ENCODE measurements around the gene ATP7B.
A peak's percentile ranks its signal among the peaks of the same experiment; 100 is the strongest.

ATP7B gene

DNA sequence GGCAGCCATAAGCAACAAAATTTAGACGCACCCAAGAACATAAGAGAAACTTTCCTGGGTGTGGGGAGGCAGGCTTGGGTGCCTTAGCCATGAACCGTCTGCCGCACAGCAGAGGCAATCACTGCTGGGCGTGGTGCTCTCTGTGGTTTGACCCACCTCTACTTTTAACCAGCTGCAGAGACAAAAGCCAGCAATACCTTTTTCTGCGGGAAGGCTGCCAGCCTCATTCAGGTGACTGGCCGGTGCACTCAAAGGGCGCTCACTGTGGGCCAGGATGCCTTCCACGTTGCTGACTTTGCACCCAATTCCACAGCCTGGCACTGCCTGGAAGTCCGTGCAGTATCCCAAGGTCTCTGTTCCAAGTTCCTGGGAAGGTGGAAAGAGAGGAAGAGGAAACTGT lies 69.1 kb downstream of the ATP7B start:
- DNase-seq: peak; percentile 48

DNA sequence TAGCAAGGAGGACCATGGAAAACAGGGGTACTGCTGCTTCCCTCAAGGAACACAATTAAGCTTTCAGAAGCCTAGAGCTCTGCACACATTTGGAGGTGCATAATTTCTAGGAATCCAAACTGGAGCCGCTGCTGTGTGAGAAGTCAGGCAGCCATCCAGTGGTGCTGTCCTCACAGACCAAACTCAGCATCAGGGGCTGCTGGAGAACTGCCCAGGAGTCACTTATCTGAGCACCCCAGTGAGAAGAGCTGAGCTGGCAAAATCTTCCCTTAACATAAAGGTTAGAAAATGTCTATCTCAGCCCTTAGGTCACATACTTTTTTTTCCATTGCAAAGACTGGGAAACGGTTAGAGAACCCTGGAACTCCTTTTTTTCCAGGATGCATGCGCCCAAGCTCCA lies 72.8 kb downstream of the ATP7B start:
- peak; percentile 10 for DNase-seq

GRCh38 chr13:51937320-51938290 lies 73.6 kb downstream of the ATP7B start:
- DNase-seq: no peak

- no peak for DNase-seq
Observed at GRCh38 chr13:51935326-51936171, 75.7 kb downstream of the ATP7B start.

- no peak for DNase-seq
Observed at GRCh38 chr13:51934461-51935087, 76.7 kb downstream of the ATP7B start.

DNA sequence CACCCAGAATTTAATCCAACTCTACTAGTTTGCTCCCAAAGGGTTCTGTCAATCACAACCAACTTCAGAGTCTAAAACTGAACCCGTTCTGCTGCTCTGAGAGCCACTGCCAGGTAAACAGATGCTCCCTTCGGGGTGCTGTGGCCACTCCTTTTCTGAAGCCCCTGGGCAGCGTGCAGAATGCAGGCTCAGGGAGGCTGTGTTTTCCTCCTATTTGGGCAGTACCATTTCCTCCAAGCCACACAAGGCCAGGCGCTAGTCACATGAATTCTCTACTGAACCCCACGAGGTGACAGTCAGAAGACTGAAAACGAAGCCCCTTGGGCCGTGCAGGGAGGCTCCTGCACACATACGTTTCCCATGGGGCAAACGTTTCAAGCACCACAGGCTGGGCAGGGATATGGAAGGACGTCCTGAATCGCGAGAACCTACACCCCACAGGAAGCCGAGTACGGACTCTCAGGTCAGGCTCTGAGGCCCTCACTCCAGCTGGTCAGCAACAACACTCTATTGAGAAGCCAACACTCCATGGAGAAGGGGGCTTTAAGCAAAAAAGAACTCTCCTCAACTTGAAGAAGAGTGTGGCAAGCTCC lies 77.7 kb downstream of the ATP7B start:
- no peak for DNase-seq

GRCh38 chr13:51932231-51932630 lies 79.0 kb downstream of the ATP7B start:
- no peak for DNase-seq

- DNase-seq: no peak
Observed at GRCh38 chr13:51931606-51932005, 79.6 kb downstream of the ATP7B start.

DNA sequence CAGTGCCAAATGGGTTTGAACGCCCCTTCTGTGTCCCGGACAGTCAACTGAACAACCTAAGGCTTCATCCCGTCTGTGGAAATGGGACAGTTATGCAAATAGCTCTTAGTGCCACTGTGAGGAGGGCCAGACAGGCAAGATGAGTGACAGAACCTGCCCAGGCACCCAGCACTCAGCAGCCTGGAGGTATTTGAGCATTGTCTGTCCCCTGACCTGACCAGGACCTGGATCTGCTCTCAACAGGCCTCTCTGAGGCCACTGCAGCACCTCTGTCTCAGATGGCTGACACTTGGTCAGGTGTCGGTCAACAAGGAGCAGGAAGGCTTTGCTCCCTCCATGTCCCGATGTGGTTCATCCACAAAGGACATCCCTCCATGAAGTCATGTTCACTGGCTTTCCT lies 81.6 kb downstream of the ATP7B start:
- DNase-seq: no peak

GRCh38 chr13:51928231-51928630 lies 83.0 kb downstream of the ATP7B start:
- DNase-seq: no peak

GRCh38 chr13:51927129-51927528 lies 84.1 kb downstream of the ATP7B start:
- DNase-seq: no peak

GRCh38 chr13:51926528-51926885 lies 84.7 kb downstream of the ATP7B start:
- no peak for DNase-seq

DNA sequence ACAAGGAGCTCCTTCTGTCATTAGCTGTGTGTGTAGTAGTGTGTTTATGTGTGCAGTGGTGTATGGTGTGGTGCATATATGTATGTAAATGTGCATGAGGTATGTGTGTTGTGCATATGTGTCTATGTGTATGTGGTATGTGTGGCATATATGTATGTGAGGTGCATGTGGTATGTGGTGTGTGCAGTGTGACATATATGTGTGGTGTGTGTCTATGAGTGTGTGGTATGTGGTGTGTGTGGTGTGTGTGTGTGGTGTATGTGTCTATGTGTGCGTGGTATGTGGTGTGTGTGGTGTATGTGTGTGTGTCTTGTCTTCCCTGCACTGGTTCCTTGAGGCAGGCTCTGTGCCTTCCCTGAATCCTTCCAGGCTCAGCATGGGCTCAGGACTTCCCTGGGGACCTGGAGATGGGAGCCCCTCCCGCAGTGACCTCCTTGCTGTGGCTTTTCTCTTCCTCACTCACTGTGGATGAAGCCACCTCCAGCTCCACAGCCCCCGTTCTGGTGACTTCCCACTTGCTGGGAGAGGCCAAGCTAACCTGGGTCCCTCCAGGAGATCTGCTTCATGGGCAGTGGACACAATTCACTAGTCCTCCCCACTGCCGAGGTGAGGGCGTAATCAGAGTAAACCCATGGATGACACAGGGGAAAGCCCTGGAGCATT lies 85.3 kb downstream of the ATP7B start:
- no peak for DNase-seq

GRCh38 chr13:51924756-51925544 lies 86.3 kb downstream of the ATP7B start:
- no peak for DNase-seq

DNA sequence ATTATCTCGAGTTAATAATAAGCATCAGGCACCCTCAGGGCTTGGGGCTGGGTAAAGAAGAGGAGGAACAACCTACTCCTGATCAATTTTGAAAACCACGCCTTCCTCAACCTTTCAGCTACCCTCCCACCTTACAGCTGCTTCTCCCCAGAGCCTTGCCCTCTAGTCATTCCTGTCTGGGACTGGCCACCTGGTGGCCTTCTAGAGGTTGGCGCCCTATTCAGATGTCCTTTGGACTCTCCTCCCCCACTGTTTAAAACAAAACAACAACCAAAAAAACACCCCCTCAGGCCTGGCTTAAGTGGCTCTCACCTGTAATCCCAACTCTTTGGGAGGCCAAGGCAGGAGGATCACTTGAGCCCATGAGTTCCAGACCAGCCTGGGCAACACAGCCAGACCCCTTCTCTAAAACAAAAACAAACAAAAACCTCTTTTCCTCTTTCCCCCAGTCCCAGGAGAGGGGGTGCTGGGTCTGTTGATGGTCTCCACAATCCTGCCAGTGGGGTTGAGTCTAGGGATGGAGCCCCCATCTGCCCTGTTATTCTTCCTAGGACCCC lies 87.2 kb downstream of the ATP7B start:
- DNase-seq: no peak

DNA sequence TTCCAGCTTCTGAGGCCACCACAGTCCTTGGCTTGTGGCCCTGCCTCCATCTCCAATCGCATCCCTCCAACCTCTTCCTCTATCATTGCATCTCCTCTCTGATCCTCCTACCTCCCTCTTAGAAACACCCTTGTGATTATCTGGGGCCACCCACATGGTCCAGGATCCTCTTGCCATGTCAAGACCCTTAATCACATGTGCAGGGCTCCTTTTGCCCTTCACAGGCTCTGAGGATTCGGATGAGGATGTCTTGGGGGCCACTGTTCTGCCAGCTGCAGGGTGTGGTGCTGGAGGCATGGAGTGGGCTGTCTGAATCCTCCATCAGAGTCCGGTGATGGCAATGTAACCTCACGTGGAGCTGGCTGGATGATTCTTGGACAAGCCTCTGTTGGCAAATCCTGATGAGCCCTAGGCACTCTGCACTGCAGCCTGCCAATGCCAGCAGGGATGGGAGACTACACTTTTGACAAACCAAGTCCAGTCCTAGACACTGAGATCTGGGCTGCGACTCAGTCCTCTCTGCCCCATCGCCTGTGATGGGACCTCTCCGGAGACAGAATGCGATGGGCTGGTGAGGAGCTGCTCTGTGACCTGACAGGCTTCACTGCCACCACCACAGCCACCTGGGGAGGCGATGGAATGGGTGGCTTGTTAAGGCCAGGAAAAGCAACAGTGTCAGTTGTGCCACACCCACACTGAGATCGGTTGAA lies 88.3 kb downstream of the ATP7B start:
- DNase-seq: no peak

GRCh38 chr13:51921790-51922740 lies 89.2 kb downstream of the ATP7B start:
- no peak for DNase-seq

- DNase-seq: no peak
Observed at GRCh38 chr13:51920786-51921185, 90.5 kb downstream of the ATP7B start.

- no peak for DNase-seq
Observed at GRCh38 chr13:51920267-51920666, 91.0 kb downstream of the ATP7B start.

Data from DMS79 treated with DMSO at 0.1 percent for 48 hours (cell line).